Endothelial cell (in vitro differentiated cells): ENCODE data around the gene VPS35. TPM values are rescaled to one million over a fixed set of nuclear protein-coding genes. Genes with fewer than 3 reads are reported as not detected.

Source experiments
- DNase-seq: peaks from one replicate; pipeline ENCODE4 v3.0.0; 2021; ENCODE audit warnings: low spot score
- H3K27ac Mint-ChIP-seq: one replicate; pipeline ENCODE4 v1.8.0; 2021; ENCODE audit warnings: mixed read lengths, inconsistent platforms; ENCODE audit not compliant: unreplicated experiment
- H3K27me3 Mint-ChIP-seq: one replicate; pipeline ENCODE4 v1.8.0; 2021; ENCODE audit warnings: mild to moderate bottlenecking, moderate library complexity, mixed read lengths, inconsistent platforms; ENCODE audit not compliant: unreplicated experiment
- H3K36me3 Mint-ChIP-seq: one replicate; pipeline ENCODE4 v1.8.0; 2021; ENCODE audit warnings: mild to moderate bottlenecking, low read depth, mixed read lengths, inconsistent platforms; ENCODE audit not compliant: unreplicated experiment
- H3K4me1 Mint-ChIP-seq: one replicate; pipeline ENCODE4 v1.8.0; 2021; ENCODE audit warnings: mild to moderate bottlenecking, mixed read lengths, inconsistent platforms; ENCODE audit not compliant: unreplicated experiment
- H3K4me3 Mint-ChIP-seq: one replicate; pipeline ENCODE4 v1.8.0; 2021; ENCODE audit warnings: mild to moderate bottlenecking, mixed read lengths, inconsistent platforms; ENCODE audit not compliant: unreplicated experiment
- H3K9me3 Mint-ChIP-seq: one replicate; pipeline ENCODE4 v1.8.0; 2021; ENCODE audit warnings: mixed read lengths, inconsistent platforms; ENCODE audit not compliant: unreplicated experiment
- total RNA-seq: library from RNA; stranded (reverse); fragmentation: NEBNext Ultra II Directional; extraction: Animal tissue kit (Norgen Biotek cat#: 25700); gene quantifications from one replicate; pipeline ENCODE4 v1.2.1, GENCODE V29; 2021; ENCODE audit not compliant: unreplicated experiment
- TF ChIP-seq, protein P1 (sequence below): fragments of 200-600 bp; sonication (generic); IDR thresholded peaks from one replicate; pipeline ENCODE4 v1.5.0; 2021; ENCODE audit warnings: antibody characterized with exemption; ENCODE audit not compliant: unreplicated experiment

Gene VPS35
- total RNA-seq, 1 donor from 2014 or later: 78.4 TPM

DNA sequence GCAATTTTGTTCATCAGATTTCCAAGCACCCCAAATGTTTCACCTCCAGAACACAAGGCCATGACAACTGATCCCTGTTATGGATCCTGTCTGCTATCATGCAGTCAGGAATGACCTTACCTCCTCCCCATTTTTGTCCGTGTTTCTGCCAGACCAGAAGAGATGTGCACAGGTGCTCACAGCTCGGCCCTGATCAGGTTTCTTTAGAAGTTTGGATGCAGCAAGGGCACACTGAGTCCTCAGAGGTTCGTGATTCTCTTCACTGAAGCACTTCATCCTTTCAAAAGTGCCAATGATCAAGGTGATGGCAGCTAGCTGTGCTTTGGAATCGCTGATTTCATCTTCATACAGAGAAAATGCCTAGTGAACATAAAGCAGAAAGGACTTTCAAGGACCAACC is 26.9 kb downstream of the VPS35 start:
- TF ChIP-seq, protein P1, sequence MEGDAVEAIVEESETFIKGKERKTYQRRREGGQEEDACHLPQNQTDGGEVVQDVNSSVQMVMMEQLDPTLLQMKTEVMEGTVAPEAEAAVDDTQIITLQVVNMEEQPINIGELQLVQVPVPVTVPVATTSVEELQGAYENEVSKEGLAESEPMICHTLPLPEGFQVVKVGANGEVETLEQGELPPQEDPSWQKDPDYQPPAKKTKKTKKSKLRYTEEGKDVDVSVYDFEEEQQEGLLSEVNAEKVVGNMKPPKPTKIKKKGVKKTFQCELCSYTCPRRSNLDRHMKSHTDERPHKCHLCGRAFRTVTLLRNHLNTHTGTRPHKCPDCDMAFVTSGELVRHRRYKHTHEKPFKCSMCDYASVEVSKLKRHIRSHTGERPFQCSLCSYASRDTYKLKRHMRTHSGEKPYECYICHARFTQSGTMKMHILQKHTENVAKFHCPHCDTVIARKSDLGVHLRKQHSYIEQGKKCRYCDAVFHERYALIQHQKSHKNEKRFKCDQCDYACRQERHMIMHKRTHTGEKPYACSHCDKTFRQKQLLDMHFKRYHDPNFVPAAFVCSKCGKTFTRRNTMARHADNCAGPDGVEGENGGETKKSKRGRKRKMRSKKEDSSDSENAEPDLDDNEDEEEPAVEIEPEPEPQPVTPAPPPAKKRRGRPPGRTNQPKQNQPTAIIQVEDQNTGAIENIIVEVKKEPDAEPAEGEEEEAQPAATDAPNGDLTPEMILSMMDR: no peak
- H3K4me1 Mint-ChIP-seq: no peaks in the 10 kb centered on the region
- peaks cover 35% of the 10 kb centered on the region for H3K36me3 Mint-ChIP-seq
- no peaks in the 10 kb centered on the region for H3K9me3 Mint-ChIP-seq
- DNase-seq: no peak
- H3K27ac Mint-ChIP-seq: no peak overlapping the region
- H3K27me3 Mint-ChIP-seq: peaks cover 5% of the 10 kb centered on the region
- no peak overlapping the region for H3K4me3 Mint-ChIP-seq

GRCh38 chr16:46658925-46659324 is 30.1 kb downstream of the VPS35 start:
- Mint-ChIP-seq H3K4me3 (no peak overlapping the region), H3K9me3 (no peaks in the 10 kb centered on the region), H3K36me3 (peaks cover 26% of the 10 kb centered on the region), H3K4me1 (no peaks in the 10 kb centered on the region), H3K27me3 (peaks cover 7% of the 10 kb centered on the region), H3K27ac (no peak overlapping the region)
- DNase-seq: no peak
- TF ChIP-seq, protein P1: no peak

- Mint-ChIP-seq H3K4me1 (no peaks in the 10 kb centered on the region), H3K27me3 (peaks cover 7% of the 10 kb centered on the region), H3K27ac (no peak overlapping the region), H3K36me3 (no peaks in the 10 kb centered on the region), H3K4me3 (no peak overlapping the region), H3K9me3 (no peaks in the 10 kb centered on the region)
- TF ChIP-seq, protein P1: no peak
- no peak for DNase-seq
Measured at GRCh38 chr16:46651305-46651704, 37.7 kb downstream of the VPS35 start.

DNA sequence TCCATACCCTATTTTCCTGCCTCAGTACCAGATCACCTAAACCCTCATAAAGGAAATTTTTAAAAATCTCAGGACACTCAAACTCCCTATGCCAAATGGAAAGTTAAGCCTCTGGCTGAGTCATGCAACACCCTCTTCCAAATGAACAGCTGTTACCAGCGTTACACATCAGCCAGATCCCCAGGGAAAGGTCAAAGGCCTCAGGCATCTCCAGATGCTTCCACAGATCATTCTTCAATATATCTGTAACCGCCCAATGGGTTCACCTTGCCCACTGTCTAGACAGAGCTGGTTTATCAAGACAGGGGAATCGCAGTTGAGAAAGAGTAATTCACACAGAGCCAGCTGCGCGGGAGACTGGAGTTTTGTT is 38.7 kb downstream of the VPS35 start:
- H3K36me3 Mint-ChIP-seq: no peaks in the 10 kb centered on the region
- TF ChIP-seq, protein P1: no peak
- peaks cover 6% of the 10 kb centered on the region for H3K9me3 Mint-ChIP-seq
- H3K4me1 Mint-ChIP-seq: no peaks in the 10 kb centered on the region
- no peak overlapping the region for H3K4me3 Mint-ChIP-seq
- peaks cover 7% of the 10 kb centered on the region for H3K27me3 Mint-ChIP-seq
- no peak for DNase-seq
- H3K27ac Mint-ChIP-seq: no peak overlapping the region

GRCh38 chr16:46649588-46650253 is 39.3 kb downstream of the VPS35 start:
- peaks cover 6% of the 10 kb centered on the region for H3K9me3 Mint-ChIP-seq
- H3K27ac Mint-ChIP-seq: no peak overlapping the region
- DNase-seq: no peak
- TF ChIP-seq, protein P1: no peak
- H3K4me1 Mint-ChIP-seq: no peaks in the 10 kb centered on the region
- H3K4me3 Mint-ChIP-seq: no peak overlapping the region
- no peaks in the 10 kb centered on the region for H3K36me3 Mint-ChIP-seq
- H3K27me3 Mint-ChIP-seq: peaks cover 7% of the 10 kb centered on the region
